GM21390 (cell line): ENCODE measurements around the gene PDSS2.
"Not testable (repeated sequence)": the region's sequence is repeated elsewhere in the genome, so short reads cannot be mapped to it uniquely, and the experiment has no call there.

Experiments
- ATAC-seq: cut with Tn5 transposase; IDR thresholded peaks from one replicate; pipeline ENCODE4 v1.9.1; 2021; ENCODE audit not compliant: unreplicated experiment

Gene PDSS2

GRCh38 chr6:107122748-107123147 is 336.6 kb downstream of the PDSS2 start:
- no peak for ATAC-seq

GRCh38 chr6:107121964-107122495 is 337.3 kb downstream of the PDSS2 start:
- no peak for ATAC-seq

- no peak for ATAC-seq
These were observed 338.1 kb downstream of the PDSS2 start for GRCh38 chr6:107121266-107121665.

DNA sequence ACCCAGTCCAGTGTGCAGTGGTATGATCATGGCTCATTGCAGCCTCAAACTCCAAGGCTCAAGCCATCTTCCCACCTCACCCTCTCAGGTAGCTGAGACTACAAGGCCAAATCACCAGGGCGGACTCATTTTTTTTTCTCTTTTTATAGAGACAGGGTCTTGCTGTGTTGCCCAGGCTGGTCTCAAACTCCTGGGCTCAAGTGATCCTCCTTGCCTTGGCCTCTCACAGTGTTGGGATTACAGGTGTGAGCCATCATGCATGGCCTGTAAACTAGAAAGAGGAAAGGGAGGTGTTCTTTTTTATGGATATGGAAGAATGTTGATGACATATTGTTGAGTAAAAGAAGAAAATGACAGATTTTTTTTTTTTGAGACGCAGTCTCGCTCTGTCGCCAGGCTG is 339.0 kb downstream of the PDSS2 start:
- ATAC-seq: no peak

- no peak for ATAC-seq
These were observed 340.4 kb downstream of the PDSS2 start for GRCh38 chr6:107118976-107119375.

GRCh38 chr6:107118540-107118939 is 340.8 kb downstream of the PDSS2 start:
- not testable (repeated sequence) for ATAC-seq

DNA sequence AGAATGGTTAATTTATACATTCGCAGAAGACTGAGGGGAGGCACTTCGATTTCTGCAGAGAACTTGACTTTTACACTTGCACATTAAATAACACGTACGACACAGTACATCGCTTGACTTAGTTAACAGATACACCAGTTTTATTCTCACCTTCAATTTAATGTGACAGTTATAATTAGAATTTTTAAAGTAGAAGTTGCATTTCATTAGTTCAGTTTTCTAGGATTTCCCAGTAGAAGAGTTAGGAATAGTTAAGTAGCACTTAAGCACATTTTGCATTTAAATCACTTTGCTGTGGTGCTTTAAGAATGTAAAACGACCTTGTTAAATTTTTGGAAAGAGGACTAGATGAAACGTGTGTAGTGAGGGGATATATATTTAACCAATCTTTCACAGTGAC is 342.4 kb downstream of the PDSS2 start:
- ATAC-seq: no peak

GRCh38 chr6:107116328-107116892 is 343.0 kb downstream of the PDSS2 start:
- no peak for ATAC-seq

DNA sequence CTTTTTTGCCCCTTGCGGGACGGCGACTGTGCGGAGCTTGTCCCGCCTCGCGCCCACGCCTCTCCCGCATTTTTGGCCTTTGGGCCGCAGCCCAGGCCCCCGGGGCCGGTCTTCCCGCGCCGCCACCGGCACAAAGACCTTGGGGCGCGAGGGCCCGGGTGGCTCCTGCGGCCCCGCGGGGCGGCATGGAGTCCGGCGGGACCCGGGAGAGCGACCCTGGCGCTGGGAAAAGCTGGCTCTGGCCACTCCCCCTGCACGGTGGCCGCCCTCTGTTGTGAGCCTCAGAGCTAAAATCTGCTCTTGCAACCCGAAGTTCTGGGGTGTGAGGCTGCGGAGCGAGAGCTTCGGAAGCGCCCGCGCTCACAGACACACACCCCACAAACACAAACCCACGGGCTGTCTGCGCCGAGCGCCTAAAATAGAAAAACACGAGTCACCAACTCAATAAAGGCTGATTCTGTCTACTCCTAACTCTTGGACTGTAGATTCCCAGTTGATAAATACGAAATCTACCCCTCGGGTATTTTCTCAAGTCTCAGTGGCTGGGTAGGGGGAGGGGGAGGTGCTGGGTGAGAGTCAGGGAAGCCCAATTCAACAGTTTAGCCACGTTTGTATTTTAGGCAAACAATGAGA is 343.6 kb downstream of the PDSS2 start:
- no peak for ATAC-seq

DNA sequence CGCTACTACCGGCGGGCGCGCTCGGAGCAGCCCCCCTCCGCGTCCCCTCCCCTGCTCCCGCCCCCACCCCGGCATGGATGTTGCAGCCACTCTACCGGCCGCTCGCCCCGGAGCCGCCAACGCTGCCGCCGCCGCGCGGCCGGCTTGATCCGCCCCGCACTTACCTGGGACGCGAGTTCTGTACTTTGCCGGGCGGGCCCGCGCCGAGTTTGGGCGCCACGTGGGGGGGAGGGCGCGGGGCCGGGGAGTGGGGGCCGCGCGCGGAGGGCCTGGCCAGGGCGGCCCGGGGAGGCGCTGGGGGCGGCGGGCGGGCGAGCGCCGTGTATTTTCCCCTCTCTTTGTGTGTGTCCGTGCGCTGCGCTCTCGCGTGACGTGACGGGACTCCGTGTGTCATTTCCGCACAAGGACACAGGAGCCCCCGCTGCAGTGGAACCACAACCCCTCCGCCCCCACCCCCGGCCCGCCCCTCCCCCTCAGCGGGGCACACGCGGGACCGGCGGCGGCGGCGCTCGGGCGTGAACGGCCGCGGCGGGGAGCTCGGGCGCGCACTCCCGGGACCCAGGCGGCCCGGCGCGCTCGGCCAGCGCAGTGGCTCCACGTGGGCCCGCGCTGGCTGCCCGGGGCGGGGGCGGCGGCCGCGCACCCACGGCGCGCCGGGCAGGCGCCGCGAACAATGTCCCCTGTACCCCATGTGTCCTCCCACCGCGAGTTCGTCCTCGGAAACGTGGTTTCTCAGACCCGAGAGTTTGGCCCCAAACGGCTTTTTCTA is 344.3 kb downstream of the PDSS2 start, which contains the start of gene BEND3:
Gene BEND3, minus strand, starts transcription at position 590 of the 769 bp plus-strand sequence. CDS start 16,230 bp downstream, outside the sequence.
- peak; percentile 20 for ATAC-seq

- ATAC-seq: peak; percentile 67
These were observed 345.0 kb downstream of the PDSS2 start for GRCh38 chr6:107114213-107114925.

GRCh38 chr6:107110200-107110599 is 349.2 kb downstream of the PDSS2 start:
- ATAC-seq: no peak

GRCh38 chr6:107108201-107108890 is 351.0 kb downstream of the PDSS2 start:
- no peak for ATAC-seq

DNA sequence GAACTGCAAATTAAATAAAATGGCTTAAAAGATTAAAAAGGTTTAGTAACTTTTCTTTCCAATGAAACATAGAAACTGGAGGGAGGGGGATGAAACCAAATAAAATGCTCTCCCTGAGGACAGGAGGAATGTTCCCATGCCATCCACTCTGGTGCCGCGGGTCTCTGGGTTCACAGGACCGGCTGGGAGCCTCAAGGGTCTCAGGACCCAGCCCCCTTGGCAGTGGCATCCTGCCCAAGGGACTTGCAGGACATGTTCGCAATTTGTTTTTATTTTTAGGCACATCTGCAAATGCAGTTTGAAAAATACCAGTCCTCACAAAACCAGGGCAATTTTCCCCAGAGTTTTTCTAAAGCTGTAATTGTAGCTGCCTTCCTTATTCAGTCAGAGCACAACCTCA is 351.6 kb downstream of the PDSS2 start:
- ATAC-seq: no peak

GRCh38 chr6:107106165-107106564 is 353.2 kb downstream of the PDSS2 start:
- ATAC-seq: no peak

- ATAC-seq: no peak
These were observed 353.8 kb downstream of the PDSS2 start for GRCh38 chr6:107105511-107106116.

DNA sequence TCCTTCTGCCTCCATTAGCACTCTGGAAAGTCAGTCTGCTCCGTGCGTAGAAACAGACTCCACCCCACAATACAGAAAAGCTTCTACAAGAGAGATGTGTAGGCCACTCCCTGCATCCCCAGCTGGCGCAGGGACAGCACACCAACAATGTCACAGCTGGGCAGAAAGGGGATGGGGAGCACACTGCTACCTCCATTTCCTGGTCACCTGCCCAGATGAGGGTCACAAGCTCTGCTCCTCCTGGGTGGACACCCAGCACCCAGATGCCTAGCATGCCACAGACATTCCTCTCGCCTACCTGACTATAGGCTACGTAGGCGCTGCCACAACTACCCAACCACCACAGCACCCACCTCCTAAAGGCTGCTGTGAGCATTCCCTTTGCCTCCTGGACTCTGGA is 356.3 kb downstream of the PDSS2 start:
- no peak for ATAC-seq
